PC-9 (cell line): Measurements from ENCODE around the gene CDH16. TPM values are rescaled to one million over a fixed set of nuclear protein-coding genes. Genes with fewer than 3 reads are reported as not detected.

Experiments
- BruUV-seq: library from RNA; stranded (reverse); fragments of 400-500 nt; replicated peaks from 2 replicates; lab custom pipeline; 2021; lab: Mats Ljungman, UMichigan
- CTCF ChIA-PET: fragments of 300-600 bp; sonication (Branson Sonifier 250); formaldehyde crosslinking; loops from one replicate; lab custom pipeline; 2022; ENCODE audit warnings: antibody characterized with exemption; lab: Charles Lee
- POLR2A ChIA-PET: fragments of 300-600 bp; sonication (Branson Sonifier 250); formaldehyde crosslinking; loops from one replicate; lab custom pipeline; 2022; ENCODE audit warnings: antibody characterized with exemption; ENCODE audit not compliant: unreplicated experiment; lab: Charles Lee
- DNase-seq, 2 experiments: peaks; one replicate each; pipeline versions ENCODE4 v3.0.0 to v3.0.0-alpha.2; 2015 to 2022; ENCODE audit warnings: mixed read lengths in 1 of 2
- H2AFZ ChIP-seq: fragments of 200-600 bp; sonication (generic); 2 replicates; pipeline ENCODE4 v1.8.1; 2017; ENCODE audit warnings: antibody characterized with exemption
- H3F3A ChIP-seq: fragments of 200-600 bp; sonication (generic); 2 replicates; pipeline ENCODE4 v1.8.1; 2017; ENCODE audit warnings: antibody characterized with exemption, mild to moderate bottlenecking, low read depth; ENCODE audit not compliant: insufficient read depth
- H3K27ac ChIP-seq: fragments of 200-600 bp; sonication (generic); 2 replicates; pipeline ENCODE4 v1.6.1; 2016; ENCODE audit warnings: mixed run types
- H3K27me3 ChIP-seq: fragments of 200-600 bp; sonication (generic); 2 replicates; pipeline ENCODE4 v1.6.1; 2016; ENCODE audit warnings: low read depth, mixed run types; ENCODE audit not compliant: insufficient read depth
- H3K36me3 ChIP-seq: fragments of 200-600 bp; sonication (generic); 2 replicates; pipeline ENCODE4 v1.6.1; 2016; ENCODE audit warnings: low read depth, mixed run types
- H3K4me1 ChIP-seq: fragments of 200-600 bp; sonication (generic); replicated peaks from 2 replicates; pipeline ENCODE4 v1.6.1; 2016; ENCODE audit warnings: mixed run types; ENCODE audit not compliant: insufficient read depth
- H3K4me2 ChIP-seq: fragments of 200-600 bp; sonication (generic); 2 replicates; pipeline ENCODE4 v1.6.1; 2017; ENCODE audit warnings: mixed run types
- H3K4me3 ChIP-seq: fragments of 200-600 bp; sonication (generic); 2 replicates; pipeline ENCODE4 v1.6.1; 2016; ENCODE audit warnings: mixed run types
- H3K79me2 ChIP-seq: fragments of 200-600 bp; sonication (generic); 2 replicates; pipeline ENCODE4 v1.6.1; 2017; ENCODE audit warnings: low read depth, mixed run types
- H3K9me2 ChIP-seq: fragments of 200-600 bp; sonication (generic); 2 replicates; pipeline ENCODE4 v1.8.1; 2017; ENCODE audit warnings: mild to moderate bottlenecking; ENCODE audit not compliant: insufficient read depth
- H3K9me3 ChIP-seq: fragments of 200-600 bp; sonication (generic); 2 replicates; pipeline ENCODE4 v1.8.1; 2016; ENCODE audit warnings: low read depth; ENCODE audit not compliant: insufficient read depth
- H4K20me1 ChIP-seq: fragments of 200-600 bp; sonication (generic); 2 replicates; pipeline ENCODE4 v1.8.1; 2017; ENCODE audit not compliant: insufficient read depth
- CTCF ChIP-seq: fragments of 200-600 bp; sonication (generic); conservative IDR thresholded peaks from 2 replicates; pipeline ENCODE4 v1.6.1; 2017; ENCODE audit warnings: mixed run types, antibody characterized with exemption, mild to moderate bottlenecking, moderate library complexity
- EZH2 ChIP-seq: fragments of 200-600 bp; sonication (generic); IDR thresholded peaks from 2 replicates; pipeline ENCODE4 v1.8.0; 2017; ENCODE audit warnings: antibody characterized with exemption, low read depth
- intact Hi-C: fragments of 100-400 bp; cut with micrococcal nuclease; formaldehyde crosslinking; loops from one replicate; pipeline ENCODE4 v1.10.0; 2022; ENCODE audit not compliant: unreplicated experiment
- total RNA-seq: library from RNA; stranded (reverse); gene quantifications from 2 replicates; pipeline ENCODE4 v1.2.3, GENCODE V29; 2021

The CDH16 gene
- total RNA-seq, 1 experiment from 2014 or later, result not detected

DNA sequence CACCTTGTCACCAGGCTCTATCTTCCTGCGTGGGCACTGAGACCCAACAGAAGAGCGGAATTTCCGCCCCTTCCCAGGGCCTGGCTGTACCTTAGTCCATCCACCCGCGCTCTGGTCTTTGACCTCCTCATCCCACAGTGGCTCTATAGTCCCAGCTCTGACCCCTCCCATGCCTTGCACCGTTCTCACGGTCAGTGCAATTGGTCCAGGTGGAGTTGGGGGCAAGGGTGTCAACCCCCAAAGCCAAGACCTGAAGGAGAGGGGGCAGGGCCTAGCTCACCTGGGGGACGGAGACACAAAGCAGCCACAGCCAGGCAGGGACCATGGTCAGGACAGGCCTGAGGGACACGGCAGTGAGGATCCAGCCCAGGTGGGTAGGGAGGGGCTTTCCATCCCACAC, 944 bp downstream of the CDH16 start:
- ChIA-PET POLR2A (no interaction called here), CTCF (no interaction called here)
- Histone ChIP-seq H3K79me2 (no peaks in the 10 kb centered on the region), H4K20me1 (no peaks in the 10 kb centered on the region), H3K27me3 (no peaks in the 10 kb centered on the region), H3K9me3 (no peaks in the 10 kb centered on the region), H3K9me2 (no peaks in the 10 kb centered on the region), H3K36me3 (no peaks in the 10 kb centered on the region), H3K27ac (no peak overlapping the region), H3F3A (no peaks in the 10 kb centered on the region), H3K4me2 (no peak overlapping the region), H2AFZ (no peak overlapping the region), H3K4me1 (no peaks in the 10 kb centered on the region), H3K4me3 (no peak overlapping the region)
- intact Hi-C loops, result no loop called here
- no peak for DNase-seq
- no TSS peak for BruUV-seq
- TF ChIP-seq CTCF (no peak), EZH2 (no peak)

DNA sequence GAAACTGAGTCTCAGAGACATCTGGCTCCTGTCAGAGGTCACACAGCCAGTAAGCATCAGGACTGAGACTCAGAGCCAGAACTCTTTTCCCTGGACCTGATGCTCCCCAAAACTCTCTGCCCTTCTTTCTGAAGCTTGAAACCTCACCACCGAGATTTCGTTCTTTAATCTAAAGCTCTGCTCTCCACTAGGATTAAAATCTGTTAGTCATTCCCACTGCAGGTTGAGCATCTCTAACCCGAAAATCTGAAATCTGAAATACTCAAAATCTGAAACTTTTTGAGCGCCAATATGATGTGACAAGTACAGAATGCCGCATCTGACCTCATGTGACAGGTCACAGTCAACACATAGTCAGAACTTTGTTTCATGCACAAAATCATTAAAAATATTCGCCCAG, 2.2 kb downstream of the CDH16 start:
- TF ChIP-seq CTCF (no peak), EZH2 (no peak)
- Histone ChIP-seq H4K20me1 (no peaks in the 10 kb centered on the region), H3K27me3 (no peaks in the 10 kb centered on the region), H3K4me1 (peaks cover 6% of the 10 kb centered on the region), H3K79me2 (no peaks in the 10 kb centered on the region), H3K4me2 (no peak overlapping the region), H3F3A (no peaks in the 10 kb centered on the region), H2AFZ (no peak overlapping the region), H3K9me3 (no peaks in the 10 kb centered on the region), H3K4me3 (no peak overlapping the region), H3K9me2 (no peaks in the 10 kb centered on the region), H3K36me3 (no peaks in the 10 kb centered on the region), H3K27ac (no peak overlapping the region)
- intact Hi-C loops, result no loop called here
- ChIA-PET CTCF (no interaction called here), POLR2A (interaction anchor here (0.6 kb wide), 1 partner anchor 192 kb away, joined by 4 read pairs; no protein-coding TSS in a partner anchor)
- no peak for DNase-seq
- no TSS peak for BruUV-seq

DNA sequence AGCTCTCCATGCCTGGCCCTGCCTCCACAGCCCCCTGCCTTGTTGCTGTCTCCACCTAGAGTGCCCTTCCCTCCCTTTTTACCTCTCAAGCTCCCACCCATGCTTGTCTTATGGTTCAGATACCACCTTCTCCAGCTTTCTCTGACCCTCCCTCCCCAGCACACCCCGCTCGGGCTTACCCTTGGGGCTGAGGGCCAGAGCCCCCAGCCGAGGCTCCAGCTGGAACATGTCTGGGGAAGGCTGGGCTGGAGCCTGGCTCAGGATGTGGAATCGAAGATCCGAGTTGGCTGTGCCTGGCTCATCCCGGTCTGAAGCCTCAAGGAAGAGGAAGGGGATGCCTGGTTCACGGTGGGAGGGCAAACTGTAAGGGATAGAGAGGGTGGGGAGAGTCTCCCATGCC, 3.6 kb downstream of the CDH16 start:
- Histone ChIP-seq H3K4me2 (no peak overlapping the region), H3K9me3 (no peaks in the 10 kb centered on the region), H3K79me2 (no peaks in the 10 kb centered on the region), H2AFZ (no peak overlapping the region), H3K9me2 (no peaks in the 10 kb centered on the region), H3K4me3 (no peak overlapping the region), H3K4me1 (peaks cover 17% of the 10 kb centered on the region), H3K36me3 (no peaks in the 10 kb centered on the region), H3K27ac (no peak overlapping the region), H4K20me1 (no peaks in the 10 kb centered on the region), H3K27me3 (no peaks in the 10 kb centered on the region), H3F3A (no peaks in the 10 kb centered on the region)
- no TSS peak for BruUV-seq
- ChIA-PET CTCF (no interaction called here), POLR2A (no interaction called here)
- intact Hi-C loops, result no loop called here
- no peak for TF ChIP-seq EZH2
- TF ChIP-seq CTCF, result no peak
- no peak for DNase-seq
